ENCODE measurements around the gene ASCL1. TPM values are rescaled to one million over a fixed set of nuclear protein-coding genes. Genes with fewer than 3 reads are reported as not detected.
A peak's percentile ranks its signal among the peaks of the same experiment; 100 is the strongest.

ASCL1 gene
- total and polyA plus RNA-seq, 2 of the 13 experiments (the other 11 are each of a cell fraction or from before 2014, with no cell fraction given): not detected

DNA sequence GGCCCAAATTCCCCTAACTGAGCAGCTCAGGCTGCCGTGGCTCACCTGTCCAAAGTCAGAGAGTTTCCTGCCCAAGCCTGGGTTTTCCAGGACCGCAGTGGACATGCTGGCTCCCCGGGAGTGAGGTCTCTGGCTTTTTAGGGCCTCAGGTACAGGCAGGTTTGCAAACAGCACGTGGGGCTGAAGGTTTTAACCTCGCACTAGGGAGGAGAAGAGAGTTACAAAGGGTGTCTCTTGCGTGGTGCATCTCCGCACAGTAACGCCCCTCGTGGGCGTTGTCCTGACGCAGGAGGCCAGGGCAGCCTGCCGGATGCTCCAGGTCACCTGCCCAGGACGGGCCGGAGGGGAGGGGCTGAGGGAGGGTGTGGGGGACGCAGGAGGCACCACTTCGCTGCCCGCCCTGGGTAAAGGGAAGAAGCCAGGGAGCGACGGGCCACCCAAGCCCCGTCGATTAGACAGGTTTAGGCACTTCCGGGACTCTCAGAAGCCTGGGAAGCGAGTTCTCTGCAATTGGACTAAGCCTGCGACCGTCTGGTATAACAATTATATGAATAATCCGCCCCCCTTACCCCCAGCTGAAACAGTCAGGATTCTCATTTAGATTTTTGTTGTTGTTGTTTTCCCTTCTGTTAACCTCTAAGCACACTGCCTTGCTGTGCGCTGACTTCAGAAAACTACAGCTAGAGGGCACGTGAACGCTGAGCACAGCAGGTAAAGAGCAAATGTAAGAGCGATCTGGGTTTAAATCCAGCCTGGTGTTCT lies 40.3 kb upstream of the ASCL1 start, which contains the start of gene PAH (continued):
- TF ChIP-seq CBFB (CRISPR knock-in tag; IDR thresholded peaks at IDR 0.05) (0 out of 2 replicates have a peak, but pooled peaks have one; percentile 42), ZNF549 (CRISPR knock-in tag; IDR thresholded peaks at IDR 0.05) (no peak), CBX5 (CRISPR knock-in tag; IDR thresholded peaks at IDR 0.05; ENCODE audit: borderline replicate concordance) (no peak; the same call in 1 of the 2 replicates), NCOR1 (IDR thresholded peaks at IDR 0.05; ENCODE audit: borderline replicate concordance, low read length) (no peak), ZNF230 (CRISPR knock-in tag; IDR thresholded peaks at IDR 0.05) (0 out of 2 replicates have a peak, but pooled peaks have one; percentile 58), ZKSCAN8 (CRISPR knock-in tag; IDR thresholded peaks at IDR 0.05; ENCODE audit: borderline replicate concordance) (no peak), ZMYM4 (CRISPR knock-in tag; IDR thresholded peaks at IDR 0.05) (peak; percentile 75), ATF6 (CRISPR knock-in tag; conservative IDR thresholded peaks at IDR 0.05) (no peak), GPBP1L1 (CRISPR knock-in tag; IDR thresholded peaks at IDR 0.05) (no peak), ARID3A (IDR thresholded peaks at IDR 0.05; ENCODE audit: low read depth, low read length) (no peak), ZNF879 (CRISPR knock-in tag; IDR thresholded peaks at IDR 0.05) (no peak), STAT5B (CRISPR knock-in tag; IDR thresholded peaks at IDR 0.05) (no peak), GTF3A (CRISPR knock-in tag; conservative IDR thresholded peaks at IDR 0.05) (no peak), GFI1 (CRISPR knock-in tag; IDR thresholded peaks at IDR 0.05; ENCODE audit: borderline replicate concordance) (peak; percentile 85), ZNF781 (CRISPR knock-in tag; IDR thresholded peaks at IDR 0.05; ENCODE audit: borderline replicate concordance, not compliant biosample characterization) (no peak), FOXA3 (CRISPR knock-in tag; IDR thresholded peaks at IDR 0.05) (0 out of 2 replicates have a peak, but pooled peaks have one; percentile 50)
- TF ChIP-seq, protein P1, sequence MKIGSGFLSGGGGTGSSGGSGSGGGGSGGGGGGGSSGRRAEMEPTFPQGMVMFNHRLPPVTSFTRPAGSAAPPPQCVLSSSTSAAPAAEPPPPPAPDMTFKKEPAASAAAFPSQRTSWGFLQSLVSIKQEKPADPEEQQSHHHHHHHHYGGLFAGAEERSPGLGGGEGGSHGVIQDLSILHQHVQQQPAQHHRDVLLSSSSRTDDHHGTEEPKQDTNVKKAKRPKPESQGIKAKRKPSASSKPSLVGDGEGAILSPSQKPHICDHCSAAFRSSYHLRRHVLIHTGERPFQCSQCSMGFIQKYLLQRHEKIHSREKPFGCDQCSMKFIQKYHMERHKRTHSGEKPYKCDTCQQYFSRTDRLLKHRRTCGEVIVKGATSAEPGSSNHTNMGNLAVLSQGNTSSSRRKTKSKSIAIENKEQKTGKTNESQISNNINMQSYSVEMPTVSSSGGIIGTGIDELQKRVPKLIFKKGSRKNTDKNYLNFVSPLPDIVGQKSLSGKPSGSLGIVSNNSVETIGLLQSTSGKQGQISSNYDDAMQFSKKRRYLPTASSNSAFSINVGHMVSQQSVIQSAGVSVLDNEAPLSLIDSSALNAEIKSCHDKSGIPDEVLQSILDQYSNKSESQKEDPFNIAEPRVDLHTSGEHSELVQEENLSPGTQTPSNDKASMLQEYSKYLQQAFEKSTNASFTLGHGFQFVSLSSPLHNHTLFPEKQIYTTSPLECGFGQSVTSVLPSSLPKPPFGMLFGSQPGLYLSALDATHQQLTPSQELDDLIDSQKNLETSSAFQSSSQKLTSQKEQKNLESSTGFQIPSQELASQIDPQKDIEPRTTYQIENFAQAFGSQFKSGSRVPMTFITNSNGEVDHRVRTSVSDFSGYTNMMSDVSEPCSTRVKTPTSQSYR (CRISPR knock-in tag; IDR thresholded peaks at IDR 0.05; ENCODE audit: borderline replicate concordance): peak; percentile 54; the same call in 1 of the 2 replicates
- TF ChIP-seq, protein P2, sequence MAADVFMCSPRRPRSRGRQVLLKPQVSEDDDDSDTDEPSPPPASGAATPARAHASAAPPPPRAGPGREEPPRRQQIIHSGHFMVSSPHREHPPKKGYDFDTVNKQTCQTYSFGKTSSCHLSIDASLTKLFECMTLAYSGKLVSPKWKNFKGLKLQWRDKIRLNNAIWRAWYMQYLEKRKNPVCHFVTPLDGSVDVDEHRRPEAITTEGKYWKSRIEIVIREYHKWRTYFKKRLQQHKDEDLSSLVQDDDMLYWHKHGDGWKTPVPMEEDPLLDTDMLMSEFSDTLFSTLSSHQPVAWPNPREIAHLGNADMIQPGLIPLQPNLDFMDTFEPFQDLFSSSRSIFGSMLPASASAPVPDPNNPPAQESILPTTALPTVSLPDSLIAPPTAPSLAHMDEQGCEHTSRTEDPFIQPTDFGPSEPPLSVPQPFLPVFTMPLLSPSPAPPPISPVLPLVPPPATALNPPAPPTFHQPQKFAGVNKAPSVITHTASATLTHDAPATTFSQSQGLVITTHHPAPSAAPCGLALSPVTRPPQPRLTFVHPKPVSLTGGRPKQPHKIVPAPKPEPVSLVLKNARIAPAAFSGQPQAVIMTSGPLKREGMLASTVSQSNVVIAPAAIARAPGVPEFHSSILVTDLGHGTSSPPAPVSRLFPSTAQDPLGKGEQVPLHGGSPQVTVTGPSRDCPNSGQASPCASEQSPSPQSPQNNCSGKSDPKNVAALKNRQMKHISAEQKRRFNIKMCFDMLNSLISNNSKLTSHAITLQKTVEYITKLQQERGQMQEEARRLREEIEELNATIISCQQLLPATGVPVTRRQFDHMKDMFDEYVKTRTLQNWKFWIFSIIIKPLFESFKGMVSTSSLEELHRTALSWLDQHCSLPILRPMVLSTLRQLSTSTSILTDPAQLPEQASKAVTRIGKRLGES (CRISPR knock-in tag; IDR thresholded peaks at IDR 0.05; ENCODE audit: borderline replicate concordance): no peak

All from HepG2 (cell line).